Endothelial cell of umbilical vein (primary cell): ENCODE data around the gene GAN. TPM values are rescaled to one million over a fixed set of nuclear protein-coding genes. Genes with fewer than 3 reads are reported as not detected.

Experiments used
- BruUV-seq: library from RNA; stranded (reverse); fragments of 400-500 nt; replicated peaks from 2 replicates; lab custom pipeline; 2021; lab: Mats Ljungman, UMichigan
- CTCF ChIA-PET: fragments of 300-600, 350-600 bp; sonication (Branson Sonifier 250); formaldehyde crosslinking; loops from one replicate; lab custom pipeline; 2021; ENCODE audit warnings: antibody characterized with exemption, inconsistent platforms; lab: Charles Lee
- POLR2A ChIA-PET: fragments of 300-600, 350-600 bp; sonication (Branson Sonifier 250); formaldehyde crosslinking; loops from one replicate; lab custom pipeline; 2021; ENCODE audit warnings: antibody characterized with exemption, inconsistent platforms; lab: Charles Lee
- DNase-seq: peaks from one replicate; pipeline ENCODE4 v3.0.0-alpha.2; 2011; ENCODE audit warnings: low read depth, low spot score
- FAIRE-seq: peaks from 2 replicates; lab custom pipeline; 2011; peaks lifted over from hg19 to GRCh38; lab: Jason Lieb, UNC
- H2AFZ ChIP-seq: 2 replicates; pipeline ENCODE4 v1.6.0; 2012; ENCODE audit warnings: low read depth, low read length, control low read depth, inconsistent platforms
- H3K27ac ChIP-seq: 2 replicates; pipeline ENCODE4 v1.5.1; 2011; ENCODE audit warnings: low read depth, mild to moderate bottlenecking, control low read depth, low read length, moderate library complexity; ENCODE audit not compliant: insufficient read depth
- H3K27me3 ChIP-seq, 2 experiments: 2 replicates each; pipeline versions ENCODE4 v1.6.0 to v1.6.1; 2011; ENCODE audit warnings: low read length in 2 of 2, mixed read lengths in 1 of 2; ENCODE audit not compliant: control insufficient read depth in 2 of 2, insufficient read depth in 2 of 2
- H3K36me3 ChIP-seq, 2 experiments: 2 replicates in 1 of 2; 3 replicates in 1 of 2; pipeline ENCODE4 v1.5.1; 2011; ENCODE audit warnings: low read length in 2 of 2, mild to moderate bottlenecking in 1 of 2, moderate library complexity in 1 of 2; ENCODE audit not compliant: control insufficient read depth in 2 of 2, insufficient read depth in 2 of 2; ENCODE audit errors: extremely low read depth in 1 of 2
- H3K4me1 ChIP-seq: 3 replicates; pipeline ENCODE4 v1.5.1; 2011; ENCODE audit warnings: mild to moderate bottlenecking, low read length; ENCODE audit not compliant: control insufficient read depth, insufficient read depth; ENCODE audit errors: extremely low read depth
- H3K4me2 ChIP-seq: 2 replicates; pipeline ENCODE4 v1.6.1; 2011; ENCODE audit warnings: low read length, control low read depth, mixed read lengths; ENCODE audit not compliant: insufficient read depth
- H3K4me3 ChIP-seq, 3 experiments: fragments of 200-600 bp in 1 of 3; sonication (generic), shearing (Covaris generic) in 1 of 3; replicated peaks in 1 of 3; 2 replicates each; pipeline ENCODE4 v1.5.1; 2011 to 2016; ENCODE audit warnings: control low read depth in 3 of 3, low read length in 3 of 3, mild to moderate bottlenecking in 2 of 3, inconsistent platforms in 1 of 3, low read depth in 1 of 3, moderate library complexity in 1 of 3; ENCODE audit not compliant: insufficient read depth in 1 of 3
- H3K79me2 ChIP-seq: 2 replicates; pipeline ENCODE4 v1.6.0; 2012; ENCODE audit warnings: low read length, inconsistent platforms; ENCODE audit not compliant: control insufficient read depth, insufficient read depth
- H3K9ac ChIP-seq: replicated peaks from 2 replicates; pipeline ENCODE3; 2011; ENCODE audit warnings: low read length, control low read depth; ENCODE audit not compliant: insufficient read depth; ENCODE audit errors: extremely low read depth
- H3K9me1 ChIP-seq: replicated peaks from 3 replicates; pipeline ENCODE4 v1.6.0; 2011; ENCODE audit warnings: mild to moderate bottlenecking, low read length; ENCODE audit not compliant: control insufficient read depth, insufficient read depth; ENCODE audit errors: extremely low read depth
- H3K9me3 ChIP-seq: replicated peaks from 2 replicates; pipeline ENCODE4 v1.5.1; 2012; ENCODE audit warnings: low read length, inconsistent platforms; ENCODE audit not compliant: control insufficient read depth, insufficient read depth
- H4K20me1 ChIP-seq: replicated peaks from 2 replicates; pipeline ENCODE3; 2011; ENCODE audit warnings: mild to moderate bottlenecking, low read length; ENCODE audit not compliant: control insufficient read depth, insufficient read depth; ENCODE audit errors: extremely low read depth
- EZH2 ChIP-seq: IDR thresholded peaks from 2 replicates; pipeline ENCODE4 v1.6.1; 2012; ENCODE audit warnings: borderline replicate concordance, low read depth, mild to moderate bottlenecking, moderate library complexity, low read length, inconsistent platforms; ENCODE audit not compliant: severe bottlenecking
- FOS ChIP-seq: IDR thresholded peaks from 2 replicates; pipeline ENCODE4 v1.6.1; 2011; ENCODE audit warnings: mild to moderate bottlenecking, low read length, moderate library complexity, borderline replicate concordance; ENCODE audit not compliant: insufficient read depth
- GATA2 ChIP-seq: IDR thresholded peaks from 2 replicates; pipeline ENCODE4 v1.7.0; 2011; ENCODE audit warnings: low read depth, mild to moderate bottlenecking, moderate library complexity, mixed read lengths, low read length; ENCODE audit not compliant: insufficient read length, insufficient read depth
- JUN ChIP-seq: IDR thresholded peaks from 2 replicates; pipeline ENCODE4 v1.6.1; 2011; ENCODE audit warnings: borderline replicate concordance, low read depth; ENCODE audit not compliant: insufficient read length, insufficient read depth
- MYC ChIP-seq: IDR thresholded peaks from one replicate; pipeline ENCODE4 v1.6.1; 2011; ENCODE audit warnings: mild to moderate bottlenecking, low read depth, low read length
- POLR2A ChIP-seq: IDR thresholded peaks from 2 replicates; pipeline ENCODE4 v1.6.1; 2012; ENCODE audit warnings: low read depth, mild to moderate bottlenecking, control low read depth, low read length
- POLR2AphosphoS5 ChIP-seq: IDR thresholded peaks from 2 replicates; pipeline ENCODE4 v1.6.1; 2012; ENCODE audit warnings: low read depth, mild to moderate bottlenecking, control low read depth, low read length, moderate library complexity; ENCODE audit not compliant: insufficient read depth
- dilution Hi-C: fragments of 300-500 bp; cut with MboI; formaldehyde crosslinking; loops from one replicate; pipeline ENCODE4 v1.15.0; 2019; ENCODE audit warnings: low sequenced_read_pairs; ENCODE audit not compliant: extremely low pct_ligation_motif_present
- intact Hi-C: fragments of 100-400 bp; cut with micrococcal nuclease; formaldehyde crosslinking; loops from one replicate; pipeline ENCODE4 v1.10.0; 2022
- polyA plus RNA-seq, 4 experiments: library from polyadenylated mRNA; depleted of rRNA in 3 of 4; stranded (reverse) in 3 of 4; unstranded in 1 of 4; fragments of >200 nt; gene quantifications; 2 replicates each; pipeline versions ENCODE4 v1.2.1 to v1.2.3, GENCODE V29; 2011 to 2012; ENCODE audit warnings: missing spikeins in 1 of 4
- total RNA-seq: library from RNA; stranded (reverse); gene quantifications from 2 replicates; pipeline ENCODE4 v1.2.3, GENCODE V29; 2021
- TF ChIP-seq, protein P1 (sequence below), 2 donors: IDR thresholded peaks; 1 replicate in 1 of 2; 2 replicates in 1 of 2; pipeline ENCODE4 v1.5.1; 2011; ENCODE audit warnings: low read length in 2 of 2, mild to moderate bottlenecking in 2 of 2, moderate library complexity in 2 of 2, control low read depth in 1 of 2, inconsistent platforms in 1 of 2, low read depth in 1 of 2; ENCODE audit not compliant: insufficient read depth in 1 of 2; ENCODE audit errors: extremely low read depth in 1 of 2
- TF ChIP-seq, protein P2 (sequence below): IDR thresholded peaks from 2 replicates; pipeline ENCODE4 v1.6.1; 2011; ENCODE audit not compliant: insufficient read depth, insufficient read length

Gene GAN
- total and polyA plus RNA-seq, 2 donors (not counting 3 experiments of a cell fraction or from before 2014, with no cell fraction given): 1.8 to 11.1 TPM

DNA sequence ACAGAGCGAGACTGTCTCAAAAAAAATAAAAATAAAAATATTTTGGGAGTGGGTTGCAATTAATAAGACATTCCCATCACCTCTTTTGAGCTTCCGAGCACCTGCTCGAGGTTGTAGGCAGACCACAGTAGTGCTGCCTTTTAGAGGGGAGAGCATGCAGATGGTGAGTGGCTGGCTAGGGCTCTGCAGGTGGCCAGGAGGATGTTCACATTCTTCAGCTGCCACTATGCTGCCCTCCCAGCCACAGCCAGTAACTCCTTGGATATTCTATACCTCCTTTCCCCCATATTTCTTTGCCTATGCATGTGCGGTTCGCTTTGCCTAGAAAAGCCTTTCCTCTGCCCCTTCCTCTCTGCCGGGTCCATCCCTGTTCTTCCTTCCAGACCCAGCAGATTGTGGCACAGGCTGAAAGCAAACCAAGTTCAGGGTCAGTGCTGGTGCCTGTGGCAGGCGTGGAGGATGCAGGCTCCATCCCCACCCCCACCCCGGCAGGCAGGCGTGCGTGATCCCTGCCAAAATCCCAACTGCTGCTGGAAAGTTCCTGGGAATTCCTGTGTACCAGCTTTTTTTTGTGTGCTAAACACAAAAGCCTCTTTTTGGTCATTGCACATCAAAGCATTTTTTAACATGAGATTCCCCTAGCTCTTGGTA, 96.0 kb downstream of the GAN start:
- H3K36me3 ChIP-seq: no peaks in the 10 kb centered on the region
- H3K9me1 ChIP-seq: no peaks in the 10 kb centered on the region
- TF ChIP-seq JUN (no peak), EZH2 (no peak), MYC (no peak), GATA2 (no peak), POLR2A (no peak), POLR2AphosphoS5 (no peak), FOS (no peak)
- TF ChIP-seq, protein P1, sequence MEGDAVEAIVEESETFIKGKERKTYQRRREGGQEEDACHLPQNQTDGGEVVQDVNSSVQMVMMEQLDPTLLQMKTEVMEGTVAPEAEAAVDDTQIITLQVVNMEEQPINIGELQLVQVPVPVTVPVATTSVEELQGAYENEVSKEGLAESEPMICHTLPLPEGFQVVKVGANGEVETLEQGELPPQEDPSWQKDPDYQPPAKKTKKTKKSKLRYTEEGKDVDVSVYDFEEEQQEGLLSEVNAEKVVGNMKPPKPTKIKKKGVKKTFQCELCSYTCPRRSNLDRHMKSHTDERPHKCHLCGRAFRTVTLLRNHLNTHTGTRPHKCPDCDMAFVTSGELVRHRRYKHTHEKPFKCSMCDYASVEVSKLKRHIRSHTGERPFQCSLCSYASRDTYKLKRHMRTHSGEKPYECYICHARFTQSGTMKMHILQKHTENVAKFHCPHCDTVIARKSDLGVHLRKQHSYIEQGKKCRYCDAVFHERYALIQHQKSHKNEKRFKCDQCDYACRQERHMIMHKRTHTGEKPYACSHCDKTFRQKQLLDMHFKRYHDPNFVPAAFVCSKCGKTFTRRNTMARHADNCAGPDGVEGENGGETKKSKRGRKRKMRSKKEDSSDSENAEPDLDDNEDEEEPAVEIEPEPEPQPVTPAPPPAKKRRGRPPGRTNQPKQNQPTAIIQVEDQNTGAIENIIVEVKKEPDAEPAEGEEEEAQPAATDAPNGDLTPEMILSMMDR (IDR thresholded peaks at IDR 0.05; ENCODE audit: extremely low read depth in 1 of 2, insufficient read depth in 1 of 2, low read depth in 1 of 2, low read length in 2 of 2): no peak
- TF ChIP-seq, protein P2, sequence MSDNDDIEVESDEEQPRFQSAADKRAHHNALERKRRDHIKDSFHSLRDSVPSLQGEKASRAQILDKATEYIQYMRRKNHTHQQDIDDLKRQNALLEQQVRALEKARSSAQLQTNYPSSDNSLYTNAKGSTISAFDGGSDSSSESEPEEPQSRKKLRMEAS: no peak
- H3K9me3 ChIP-seq: no peaks in the 10 kb centered on the region
- ChIA-PET POLR2A (no interaction called here), CTCF (interaction anchor here (0.7 to 2.0 kb wide), 3 partner anchors 16 to 86 kb away, joined by 3 to 9 read pairs (median 3); no protein-coding TSS in a partner anchor)
- no TSS peak for BruUV-seq
- no peak overlapping the region for H2AFZ ChIP-seq
- dilution Hi-C loops: no loop called here
- H4K20me1 ChIP-seq: no peaks in the 10 kb centered on the region
- no peak for FAIRE-seq
- intact Hi-C loops: no loop called here
- no peak for DNase-seq
- no peaks in the 10 kb centered on the region for H3K79me2 ChIP-seq
- H3K4me3 ChIP-seq: no peak overlapping the region
- no peak overlapping the region for H3K4me2 ChIP-seq
- H3K4me1 ChIP-seq: peaks cover 14% of the 10 kb centered on the region
- H3K27me3 ChIP-seq: no peaks in the 10 kb centered on the region
- H3K9ac ChIP-seq: no peak overlapping the region
- no peak overlapping the region for H3K27ac ChIP-seq
